Erythroblast (primary cell): ENCODE measurements around the gene SDC1.
"Not testable (repeated sequence)": the region's sequence is repeated elsewhere in the genome, so short reads cannot be mapped to it uniquely, and the experiment has no call there.

Experiments
- GATA1 ChIP-seq: IDR thresholded peaks from 2 replicates; pipeline ENCODE4 v1.6.1; 2011; ENCODE audit warnings: low read depth, mild to moderate bottlenecking, control low read depth, low read length, moderate library complexity
- POLR2A ChIP-seq: IDR thresholded peaks from 2 replicates; pipeline ENCODE4 v1.6.1; 2011; ENCODE audit warnings: mild to moderate bottlenecking, low read length

GRCh38 chr2:20240291-20240690 lies 15.4 kb upstream of the SDC1 start:
- not testable (repeated sequence) for TF ChIP-seq POLR2A, GATA1
